Fibroblast of lung (primary cell): Measurements from ENCODE around the gene RUNX2. TPM values are rescaled to one million over a fixed set of nuclear protein-coding genes. Genes with fewer than 3 reads are reported as not detected.

ENCODE experiments used
- DNase-seq, 2 donors: peaks; one replicate each; pipeline versions ENCODE4 v3.0.0 to v3.0.0-alpha.2; 2010; ENCODE audit warnings: low read depth in 2 of 2
- H2AFZ ChIP-seq: 2 replicates; pipeline ENCODE4 v1.5.1; 2012; ENCODE audit warnings: low read length, control low read depth, inconsistent platforms
- H3K27ac ChIP-seq: 2 replicates; pipeline ENCODE4 v1.5.1; 2011; ENCODE audit warnings: low read length, control low read depth; ENCODE audit not compliant: insufficient read depth
- H3K27me3 ChIP-seq: 2 replicates; pipeline ENCODE4 v1.5.1; 2011; ENCODE audit warnings: mild to moderate bottlenecking, low read length; ENCODE audit not compliant: control insufficient read depth, insufficient read depth
- H3K36me3 ChIP-seq: 2 replicates; pipeline ENCODE4 v1.5.1; 2011; ENCODE audit warnings: low read length; ENCODE audit not compliant: control insufficient read depth, insufficient read depth
- H3K4me1 ChIP-seq: 2 replicates; pipeline ENCODE4 v1.5.1; 2011; ENCODE audit warnings: low read length; ENCODE audit not compliant: control insufficient read depth, insufficient read depth; ENCODE audit errors: extremely low read depth
- H3K4me2 ChIP-seq: 2 replicates; pipeline ENCODE4 v1.5.1; 2011; ENCODE audit warnings: low read length, control low read depth; ENCODE audit not compliant: insufficient read depth; ENCODE audit errors: extremely low read depth
- H3K4me3 ChIP-seq, 4 experiments: fragments of 200-600 bp in 1 of 4; sonication (generic) in 1 of 4; replicated peaks in 1 of 4; 2 replicates each; pipeline ENCODE4 v1.5.1; 2011 to 2016; ENCODE audit warnings: low read length in 4 of 4, low read depth in 3 of 4, mild to moderate bottlenecking in 3 of 4, control low read depth in 2 of 4, inconsistent platforms in 1 of 4, mixed read lengths in 1 of 4; ENCODE audit not compliant: insufficient read depth in 1 of 4; ENCODE audit errors: control extremely low read depth in 1 of 4
- H3K79me2 ChIP-seq: 2 replicates; pipeline ENCODE4 v1.5.1; 2012; ENCODE audit warnings: mild to moderate bottlenecking, low read length, inconsistent platforms; ENCODE audit not compliant: control insufficient read depth, insufficient read depth
- H3K9ac ChIP-seq: 2 replicates; pipeline ENCODE4 v1.5.1; 2011; ENCODE audit warnings: mild to moderate bottlenecking, low read length, control low read depth; ENCODE audit not compliant: insufficient read depth
- H3K9me3 ChIP-seq: 2 replicates; pipeline ENCODE4 v1.5.1; 2012; ENCODE audit warnings: low read depth, low read length; ENCODE audit not compliant: control insufficient read depth, insufficient read depth
- H4K20me1 ChIP-seq: 2 replicates; pipeline ENCODE4 v1.5.1; 2011; ENCODE audit warnings: low read length; ENCODE audit not compliant: control insufficient read depth, insufficient read depth; ENCODE audit errors: extremely low read depth
- EZH2 ChIP-seq: IDR thresholded peaks from 2 replicates; pipeline ENCODE4 v1.5.1; 2012; ENCODE audit warnings: low read length, control low read depth, mild to moderate bottlenecking; ENCODE audit errors: missing control alignments
- polyA plus RNA-seq, 2 donors: library from polyadenylated mRNA; depleted of rRNA in 1 of 2; stranded (reverse) in 1 of 2; unstranded in 1 of 2; fragments of >200 nt; gene quantifications; 2 replicates each; pipeline ENCODE4 v1.2.1, GENCODE V29; 2011 to 2012; ENCODE audit warnings: missing spikeins in 1 of 2
- total RNA-seq: library from RNA; depleted of rRNA; stranded (reverse); fragments of >200 nt; gene quantifications from 2 replicates; pipeline ENCODE4 v1.2.1, GENCODE V29; 2014
- TF ChIP-seq, protein P1 (sequence below), 2 donors: IDR thresholded peaks in 1 of 2; conservative IDR thresholded peaks in 1 of 2; 1 replicate in 1 of 2; 2 replicates in 1 of 2; pipeline ENCODE4 v1.5.1; 2011 to 2012; ENCODE audit warnings: low read length in 2 of 2, control low read depth in 1 of 2, inconsistent platforms in 1 of 2, low read depth in 1 of 2, mild to moderate bottlenecking in 1 of 2

The RUNX2 gene
- total and polyA plus RNA-seq, 2 donors (not counting 1 experiment from before 2014, with no cell fraction given), result 2.5 to 4.5 TPM

GRCh38 chr6:45712786-45713185 lies 384.7 kb downstream of the RUNX2 start:
- Histone ChIP-seq H4K20me1 (no peaks in the 10 kb centered on the region), H3K4me2 (no peak overlapping the region), H3K9ac (no peak overlapping the region), H3K4me1 (peaks cover 7% of the 10 kb centered on the region), H2AFZ (no peak overlapping the region), H3K9me3 (no peaks in the 10 kb centered on the region), H3K27ac (no peak overlapping the region), H3K4me3 (no peak overlapping the region), H3K27me3 (no peaks in the 10 kb centered on the region), H3K36me3 (no peaks in the 10 kb centered on the region), H3K79me2 (no peaks in the 10 kb centered on the region)
- DNase-seq, result peak in 1 of 2 donors; percentile 33
- TF ChIP-seq EZH2, result no peak
- TF ChIP-seq, protein P1, sequence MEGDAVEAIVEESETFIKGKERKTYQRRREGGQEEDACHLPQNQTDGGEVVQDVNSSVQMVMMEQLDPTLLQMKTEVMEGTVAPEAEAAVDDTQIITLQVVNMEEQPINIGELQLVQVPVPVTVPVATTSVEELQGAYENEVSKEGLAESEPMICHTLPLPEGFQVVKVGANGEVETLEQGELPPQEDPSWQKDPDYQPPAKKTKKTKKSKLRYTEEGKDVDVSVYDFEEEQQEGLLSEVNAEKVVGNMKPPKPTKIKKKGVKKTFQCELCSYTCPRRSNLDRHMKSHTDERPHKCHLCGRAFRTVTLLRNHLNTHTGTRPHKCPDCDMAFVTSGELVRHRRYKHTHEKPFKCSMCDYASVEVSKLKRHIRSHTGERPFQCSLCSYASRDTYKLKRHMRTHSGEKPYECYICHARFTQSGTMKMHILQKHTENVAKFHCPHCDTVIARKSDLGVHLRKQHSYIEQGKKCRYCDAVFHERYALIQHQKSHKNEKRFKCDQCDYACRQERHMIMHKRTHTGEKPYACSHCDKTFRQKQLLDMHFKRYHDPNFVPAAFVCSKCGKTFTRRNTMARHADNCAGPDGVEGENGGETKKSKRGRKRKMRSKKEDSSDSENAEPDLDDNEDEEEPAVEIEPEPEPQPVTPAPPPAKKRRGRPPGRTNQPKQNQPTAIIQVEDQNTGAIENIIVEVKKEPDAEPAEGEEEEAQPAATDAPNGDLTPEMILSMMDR (conservative IDR thresholded peaks at IDR 0.05 in 1 of 2, IDR thresholded peaks at IDR 0.05 in 1 of 2; ENCODE audit: low read depth in 1 of 2, low read length in 2 of 2), result no peak

Other genes with a start within 250 kb of the RUNX2 start
- gene SUPT3H, start 49.6 kb downstream of the RUNX2 start, total RNA-seq, result 8.3 and 8.5 TPM in 2 replicates
- gene SUPT3H, start 49.6 kb downstream of the RUNX2 start, polyA plus RNA-seq, result 7.0 and 8.5 TPM in 2 replicates